Stimulated activated CD8-positive, alpha-beta memory T cell treated with anti-CD3 and anti-CD28 coated beads, Interleukin-7, amount 100 ng/mL, for 48 hours (primary cell): ENCODE results near the gene ATP6AP1.

Experiments
- DNase-seq, 2 donors: peaks; one replicate each; pipeline ENCODE4 v3.0.0-alpha.2; 2020; ENCODE audit warnings: low read depth in 1 of 2; ENCODE audit errors: extremely low read depth in 1 of 2

Gene ATP6AP1

DNA sequence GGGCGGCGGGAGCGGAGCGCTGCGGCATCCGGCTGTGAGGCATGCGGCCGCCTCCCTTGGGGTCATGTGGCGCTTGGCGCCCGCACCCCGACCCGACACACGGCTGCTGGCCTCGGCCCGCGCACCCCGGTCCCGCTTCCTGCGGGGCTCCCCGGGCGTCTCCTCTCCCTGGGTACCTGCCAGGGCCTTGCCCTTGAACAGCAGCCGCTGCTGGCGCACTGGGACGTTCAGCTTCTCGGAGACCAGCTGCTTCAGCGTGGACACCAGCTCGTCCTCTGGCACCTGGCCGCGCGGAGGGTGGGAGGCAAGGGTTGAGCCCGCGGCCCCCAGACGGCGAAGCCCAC, 57.5 kb downstream of the ATP6AP1 start:
- no peak for DNase-seq
